KBM-7 (cell line): ENCODE results near the gene RETREG1.
"Not testable (repeated sequence)": the region's sequence is repeated elsewhere in the genome, so short reads cannot be mapped to it uniquely, and the experiment has no call there.

Source experiments
- DNase-seq: peaks from one replicate; pipeline ENCODE4 v3.0.0-alpha.2; 2015
- in situ Hi-C: fragments of 300-500 bp; cut with MboI; formaldehyde crosslinking; loops from 2 replicates; pipeline ENCODE4 v1.14.3; 2020; ENCODE audit warnings: low sequenced_read_pairs, low pct_unique_long_range_greater_than_20kb, mixed read lengths

RETREG1 gene

GRCh38 chr5:16618138-16618897 is 1.5 kb upstream of the RETREG1 start:
- DNase-seq, result no peak
- in situ Hi-C loops, result no loop called here

GRCh38 chr5:16617274-16617968 is 624 bp upstream of the RETREG1 start:
- in situ Hi-C loops, result no loop called here
- no peak for DNase-seq

- in situ Hi-C loops, result no loop called here
- DNase-seq, result no peak
These were observed 859 bp downstream of the RETREG1 start for GRCh38 chr5:16615741-16616535.

- DNase-seq, result no peak
- in situ Hi-C loops, result no loop called here
These were observed 4.8 kb downstream of the RETREG1 start for GRCh38 chr5:16612007-16612406.

- in situ Hi-C loops, DNase-seq: not testable (repeated sequence)
These were observed 5.9 kb downstream of the RETREG1 start for GRCh38 chr5:16610896-16611295.

- DNase-seq, result no peak
- in situ Hi-C loops, result no loop called here
These were observed 7.4 kb downstream of the RETREG1 start for GRCh38 chr5:16609412-16609811.

- no peak for DNase-seq
- in situ Hi-C loops, result no loop called here
These were observed 10.2 kb downstream of the RETREG1 start for GRCh38 chr5:16606628-16607027.

- DNase-seq, result no peak
- in situ Hi-C loops, result no loop called here
These were observed 13.1 kb downstream of the RETREG1 start for GRCh38 chr5:16603701-16604100.

GRCh38 chr5:16603295-16603694 is 13.5 kb downstream of the RETREG1 start:
- in situ Hi-C loops, result no loop called here
- no peak for DNase-seq

- in situ Hi-C loops, result no loop called here
These were observed 14.6 kb downstream of the RETREG1 start for GRCh38 chr5:16602182-16602581.

GRCh38 chr5:16600946-16601345 is 15.9 kb downstream of the RETREG1 start:
- DNase-seq, result no peak
- in situ Hi-C loops, result no loop called here

More at GRCh38 chr5:16602182-16602581, 14.6 kb downstream of the RETREG1 start:
- DNase-seq, result no peak

GRCh38 chr5:16600397-16600796 is 16.4 kb downstream of the RETREG1 start:
- DNase-seq, result no peak
- in situ Hi-C loops, result no loop called here

- no peak for DNase-seq
- in situ Hi-C loops, result no loop called here
These were observed 18.7 kb downstream of the RETREG1 start for GRCh38 chr5:16597946-16598694.

GRCh38 chr5:16596581-16596940 is 20.2 kb downstream of the RETREG1 start:
- in situ Hi-C loops, result no loop called here

GRCh38 chr5:16595881-16596580 is 20.8 kb downstream of the RETREG1 start:
- in situ Hi-C loops, result no loop called here
- no peak for DNase-seq

More at GRCh38 chr5:16596581-16596940, 20.2 kb downstream of the RETREG1 start:
- DNase-seq, result no peak

- no peak for DNase-seq
- in situ Hi-C loops, result no loop called here
These were observed 23.2 kb downstream of the RETREG1 start for GRCh38 chr5:16593628-16594027.

GRCh38 chr5:16593013-16593412 is 23.8 kb downstream of the RETREG1 start:
- in situ Hi-C loops, result no loop called here
- no peak for DNase-seq

GRCh38 chr5:16592255-16592654 is 24.5 kb downstream of the RETREG1 start:
- in situ Hi-C loops, result no loop called here
- no peak for DNase-seq

GRCh38 chr5:16590685-16591084 is 26.1 kb downstream of the RETREG1 start:
- in situ Hi-C loops, result no loop called here
- no peak for DNase-seq
